ENCODE data around the gene MMD.
"Not testable (repeated sequence)": the region's sequence is repeated elsewhere in the genome, so short reads cannot be mapped to it uniquely, and the experiment has no call there.

The MMD gene, protein sequence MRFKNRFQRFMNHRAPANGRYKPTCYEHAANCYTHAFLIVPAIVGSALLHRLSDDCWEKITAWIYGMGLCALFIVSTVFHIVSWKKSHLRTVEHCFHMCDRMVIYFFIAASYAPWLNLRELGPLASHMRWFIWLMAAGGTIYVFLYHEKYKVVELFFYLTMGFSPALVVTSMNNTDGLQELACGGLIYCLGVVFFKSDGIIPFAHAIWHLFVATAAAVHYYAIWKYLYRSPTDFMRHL

DNA sequence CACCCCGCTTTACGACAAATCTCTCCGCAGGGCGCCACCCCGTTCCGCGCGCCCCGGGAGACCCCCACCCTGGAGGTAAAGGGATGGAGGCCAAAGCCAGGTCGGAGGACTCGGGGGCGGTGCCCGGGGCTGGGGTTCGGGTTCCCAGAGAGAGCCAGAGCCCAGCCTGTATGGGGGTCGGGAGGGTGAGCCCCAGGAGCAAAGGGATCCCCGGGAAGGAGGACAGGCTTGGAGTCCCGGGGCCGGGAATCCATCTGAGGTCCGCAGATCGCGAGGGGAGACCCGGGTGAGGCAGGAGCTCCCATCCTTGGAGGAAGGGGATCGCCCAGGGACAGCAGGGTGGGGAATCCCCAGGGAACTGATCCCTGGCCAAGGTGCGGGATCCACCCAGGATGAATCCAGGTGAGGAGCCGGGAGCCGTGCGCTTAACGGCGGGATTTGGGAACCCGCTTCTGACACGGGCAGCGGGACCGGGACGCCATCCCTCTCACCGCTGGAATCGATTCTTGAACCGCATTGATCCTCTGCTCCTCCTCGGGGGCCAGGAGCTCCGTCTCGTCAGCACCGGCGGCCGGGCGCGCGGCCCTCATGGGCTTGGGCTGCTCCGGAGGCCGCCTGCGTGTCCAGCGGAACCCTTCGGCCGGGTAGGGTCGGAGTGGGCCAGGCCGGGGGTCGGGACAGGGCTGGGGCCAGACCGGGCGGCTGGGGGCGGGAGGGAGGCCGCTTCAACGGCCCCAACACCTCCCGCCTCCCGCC lies at the start of gene MMD:
Gene MMD, minus strand, starts transcription at position 657 of the 756 bp plus-strand sequence. Its CDS starts 140 bp downstream, at position 517.
- no peak for DNase-seq (ENCODE audit: low read depth in 2 of 2)

DNA sequence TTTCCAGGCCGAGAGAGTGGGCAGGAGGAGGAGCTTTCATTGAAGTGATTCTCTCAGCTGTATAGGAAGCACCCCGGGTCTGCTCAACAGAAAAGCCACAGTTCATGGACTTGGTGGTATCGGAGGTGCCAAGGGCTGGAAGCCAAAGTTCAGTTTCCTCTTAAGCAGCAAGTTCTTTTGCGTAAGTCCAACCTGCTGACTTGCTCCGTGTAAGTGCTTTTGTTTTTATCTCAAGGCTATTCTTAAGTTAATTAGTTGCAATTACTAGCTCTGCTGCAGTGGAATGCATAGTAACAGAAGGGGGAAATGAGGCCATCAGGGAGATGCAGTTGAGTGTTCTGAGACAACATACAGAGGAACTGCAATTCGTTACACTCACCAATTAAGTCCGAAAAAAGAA lies 45.0 kb upstream of the MMD start:
- DNase-seq (ENCODE audit: low read depth in 2 of 2): no peak

DNA sequence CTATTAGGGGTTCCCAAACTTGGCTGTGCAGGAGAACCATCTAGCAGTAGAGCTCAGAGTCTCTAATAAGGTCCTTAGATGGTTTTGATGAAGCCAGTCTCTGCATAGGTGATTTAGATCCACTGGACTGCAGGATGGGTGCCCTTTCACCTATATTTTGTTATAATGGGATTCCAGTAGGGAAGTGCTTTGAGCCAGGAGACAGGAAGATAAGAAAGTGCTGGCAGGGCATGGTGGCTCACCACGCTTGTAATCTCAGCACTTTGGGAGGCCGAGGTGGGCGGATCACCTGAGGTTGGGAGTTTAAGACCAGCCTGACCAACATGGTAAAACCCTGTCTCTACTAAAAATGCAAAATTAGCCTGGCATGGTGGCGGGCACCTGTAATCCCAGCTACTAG lies 44.1 kb upstream of the MMD start:
- not testable (repeated sequence) for DNase-seq (ENCODE audit: low read depth in 2 of 2)

DNA sequence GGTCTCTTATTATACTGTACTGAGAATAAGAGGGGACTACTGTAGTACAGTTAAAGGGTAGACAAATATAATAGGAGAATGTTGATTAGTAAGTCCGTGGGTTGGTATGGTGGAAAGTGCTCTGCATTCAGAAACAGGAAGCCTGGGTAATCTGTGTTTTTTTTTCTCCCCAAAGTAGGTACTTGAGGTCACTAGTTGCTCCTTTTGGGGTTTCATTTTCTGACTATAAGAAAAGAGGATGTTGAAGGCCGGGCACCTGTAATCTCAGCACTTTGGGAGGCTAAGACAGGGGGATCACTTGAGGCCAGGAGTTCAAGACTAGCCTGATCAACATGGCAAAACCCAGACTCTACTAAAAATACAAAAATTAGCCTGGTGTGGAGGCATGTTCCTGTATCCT lies 42.0 kb upstream of the MMD start:
- DNase-seq (ENCODE audit: low read depth in 2 of 2): no peak

DNA sequence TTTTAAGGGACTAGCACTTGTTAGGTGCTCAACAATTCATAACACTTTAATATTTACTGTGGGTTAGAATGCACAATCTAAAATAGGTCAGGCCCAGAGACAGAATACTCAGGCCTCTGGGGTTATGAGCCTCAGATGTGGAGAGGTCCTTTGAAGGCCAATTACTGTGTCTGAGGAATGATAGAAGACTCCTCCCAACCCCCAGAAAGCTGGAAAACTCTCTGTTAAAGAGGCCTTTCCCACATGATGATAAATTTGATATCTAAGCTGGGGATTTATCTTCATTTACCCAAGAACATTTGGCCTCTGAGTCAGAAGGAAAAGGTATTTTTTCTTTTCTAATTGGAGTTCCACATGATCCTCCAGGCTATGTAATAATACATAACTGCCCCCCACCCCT lies 41.1 kb upstream of the MMD start:
- no peak for DNase-seq (ENCODE audit: low read depth in 2 of 2)

DNA sequence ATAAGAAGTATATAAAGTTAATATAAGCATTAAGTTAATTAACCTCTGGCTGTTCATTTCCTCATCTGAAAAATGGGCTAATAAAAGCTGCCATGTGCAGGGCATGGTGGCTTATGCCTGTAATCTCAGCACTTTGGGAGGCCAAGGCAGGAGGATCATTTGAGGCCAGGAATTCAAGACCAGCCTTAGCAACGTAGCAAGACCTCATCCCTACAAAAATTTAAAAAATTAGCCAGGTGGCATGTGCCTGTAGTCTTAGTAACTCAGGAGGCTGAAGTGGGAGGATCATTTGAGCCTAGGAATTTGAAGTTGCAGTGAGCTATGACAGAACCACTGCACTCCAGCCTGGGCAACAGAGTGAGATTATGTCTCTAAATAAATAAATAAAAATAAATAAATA lies 40.6 kb upstream of the MMD start:
- no peak for DNase-seq (ENCODE audit: low read depth in 2 of 2)

DNA sequence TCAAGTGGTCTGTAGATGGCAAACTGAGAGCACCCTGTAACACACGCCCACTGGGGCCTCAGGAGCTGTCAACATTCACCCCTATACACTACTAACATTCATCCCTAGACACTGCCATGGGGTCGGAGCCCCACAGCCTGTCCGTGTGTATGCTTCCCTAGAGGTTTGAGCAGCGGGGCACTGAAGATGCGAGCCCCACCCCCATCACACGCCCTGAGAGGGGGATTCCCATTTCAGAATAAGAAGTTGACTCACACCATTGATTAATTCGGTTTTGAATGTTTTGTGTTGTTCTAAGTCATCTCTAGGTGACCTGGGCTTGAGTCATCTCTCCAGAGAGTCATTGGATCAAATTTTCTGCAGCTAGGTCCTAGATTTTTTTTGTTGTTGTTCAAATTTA lies 37.3 kb upstream of the MMD start:
- no peak for DNase-seq (ENCODE audit: low read depth in 2 of 2)

DNA sequence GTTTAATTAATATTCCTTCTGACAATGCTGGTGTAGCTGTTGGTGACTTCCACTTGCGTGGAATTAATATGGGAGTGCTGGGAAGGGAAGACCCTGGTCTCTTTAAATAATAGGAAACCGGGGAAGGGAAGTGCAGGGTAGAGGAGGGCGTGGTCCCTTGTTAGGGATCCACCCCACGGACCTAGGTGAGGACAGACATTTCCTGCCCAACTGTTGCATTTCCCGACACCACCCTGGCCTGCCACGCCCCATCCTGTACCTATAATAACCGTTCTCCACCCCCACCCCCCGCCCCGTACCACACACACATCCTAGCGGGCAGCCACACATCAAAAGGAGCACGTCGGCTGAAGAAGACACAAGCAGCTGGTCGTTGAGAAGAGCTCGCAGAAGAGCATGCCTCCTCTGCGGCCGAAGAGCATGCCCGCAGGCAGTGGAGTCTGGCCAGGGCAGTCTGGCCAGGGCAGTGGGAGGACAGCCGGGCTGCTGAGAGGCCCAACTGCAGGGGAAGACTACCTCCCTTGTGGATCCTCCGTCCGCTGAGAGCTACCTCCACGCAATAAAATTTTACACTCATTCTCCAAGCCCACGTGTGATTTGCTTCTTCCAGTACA lies 36.8 kb upstream of the MMD start:
- no peak for DNase-seq (ENCODE audit: low read depth in 2 of 2)

DNA sequence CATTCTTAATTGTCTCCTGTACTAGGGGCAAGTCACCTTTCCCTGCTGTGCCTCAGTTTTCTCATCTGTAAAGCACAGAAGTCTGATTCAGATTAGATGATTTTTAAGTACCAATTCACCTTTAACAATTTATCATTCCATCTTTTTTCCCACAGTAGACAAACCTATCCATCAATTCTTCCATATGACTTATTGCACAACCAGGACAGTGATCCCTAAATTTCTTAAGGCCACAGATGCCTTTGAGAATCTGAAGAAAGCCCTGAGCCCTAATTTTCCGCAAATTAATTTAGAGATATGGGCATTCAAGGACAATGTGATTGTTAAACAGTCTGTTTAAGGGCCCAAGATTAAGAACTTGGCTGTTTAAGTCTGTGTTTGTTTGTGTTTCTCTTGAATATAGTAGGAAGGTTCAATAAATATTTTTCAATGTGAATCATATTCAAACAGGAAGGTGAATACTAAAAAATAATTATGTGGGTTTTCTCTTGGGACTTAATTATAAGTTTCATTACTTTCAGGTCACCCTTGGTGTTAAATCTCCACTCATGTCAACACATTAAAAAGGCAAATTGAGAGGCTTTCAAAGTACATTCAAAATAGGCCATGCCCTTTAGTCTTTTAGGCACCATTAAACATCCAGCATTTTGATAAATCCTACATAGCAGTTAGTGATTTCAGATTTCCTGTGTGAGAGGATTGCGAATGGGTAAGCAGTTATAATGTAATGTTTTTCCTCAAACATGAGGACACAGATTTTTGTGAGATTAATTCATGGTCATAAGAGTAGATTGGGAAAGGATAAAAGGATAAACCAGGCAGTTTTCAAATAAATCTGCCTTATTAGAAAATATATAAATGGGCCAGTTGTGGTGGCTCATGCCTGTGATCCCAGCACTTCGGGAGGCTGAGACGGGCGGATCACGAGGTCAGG lies 34.9 kb upstream of the MMD start:
- DNase-seq (ENCODE audit: low read depth in 2 of 2): no peak

DNA sequence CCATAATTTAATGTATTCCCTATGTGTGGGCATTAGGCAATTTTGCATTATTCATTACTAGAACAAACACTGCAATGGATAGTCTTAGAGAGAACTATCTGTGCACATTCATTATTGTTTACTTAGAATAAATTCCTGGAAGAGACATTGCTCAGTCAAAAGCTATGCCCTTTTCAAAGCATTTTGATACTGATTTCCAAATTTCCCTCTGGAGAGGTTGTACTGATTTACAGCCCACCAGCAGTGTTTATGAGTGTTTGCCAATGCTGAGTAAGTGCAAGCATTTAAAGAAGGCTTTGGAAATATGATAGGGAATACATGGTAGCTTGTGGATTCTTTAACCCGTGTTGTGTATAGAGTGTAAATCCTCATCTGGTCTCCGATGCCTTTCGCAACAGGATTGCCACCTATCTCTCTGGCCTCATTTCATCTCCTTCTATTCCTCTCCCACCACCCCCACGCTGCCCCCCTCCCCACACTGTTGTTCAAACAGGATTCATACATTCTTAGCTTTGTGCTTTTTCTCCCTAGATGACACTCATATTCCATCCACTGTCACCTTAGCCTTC lies 33.4 kb upstream of the MMD start:
- no peak for DNase-seq (ENCODE audit: low read depth in 2 of 2)

DNA sequence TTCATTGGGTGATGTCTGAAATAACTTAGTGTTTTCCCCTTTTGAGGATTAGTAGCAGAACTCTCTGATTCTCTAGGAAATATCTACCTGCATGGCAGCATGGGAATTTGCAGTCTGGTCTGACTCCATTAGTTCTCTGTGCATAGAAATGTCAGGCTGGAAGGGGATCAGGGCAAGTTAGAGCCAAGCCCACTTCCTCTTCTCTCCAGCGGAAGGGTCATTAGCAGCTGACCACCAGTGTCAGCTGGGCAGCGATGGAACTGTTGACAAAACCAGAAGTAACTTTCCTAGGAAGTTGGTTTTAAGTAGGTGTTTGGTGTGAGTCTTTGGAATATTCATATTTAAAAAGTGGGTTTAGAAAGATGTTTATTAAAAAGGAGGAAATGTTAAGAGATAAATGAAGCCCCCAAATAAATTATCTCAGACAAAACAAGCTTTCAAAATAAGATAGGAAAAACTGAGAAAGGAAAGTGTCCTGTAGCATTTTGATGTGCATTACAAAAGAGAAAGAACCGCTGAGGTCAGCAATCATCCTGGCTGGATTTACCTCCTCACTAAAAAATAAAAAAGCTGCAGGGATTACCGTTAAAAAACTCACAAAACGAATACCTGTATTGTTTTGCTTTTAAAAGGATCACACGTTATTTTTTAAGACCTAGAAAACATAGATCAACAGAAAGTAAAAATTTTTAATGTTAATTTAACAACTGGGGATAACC lies 32.4 kb upstream of the MMD start:
- no peak for DNase-seq (ENCODE audit: low read depth in 2 of 2)

DNA sequence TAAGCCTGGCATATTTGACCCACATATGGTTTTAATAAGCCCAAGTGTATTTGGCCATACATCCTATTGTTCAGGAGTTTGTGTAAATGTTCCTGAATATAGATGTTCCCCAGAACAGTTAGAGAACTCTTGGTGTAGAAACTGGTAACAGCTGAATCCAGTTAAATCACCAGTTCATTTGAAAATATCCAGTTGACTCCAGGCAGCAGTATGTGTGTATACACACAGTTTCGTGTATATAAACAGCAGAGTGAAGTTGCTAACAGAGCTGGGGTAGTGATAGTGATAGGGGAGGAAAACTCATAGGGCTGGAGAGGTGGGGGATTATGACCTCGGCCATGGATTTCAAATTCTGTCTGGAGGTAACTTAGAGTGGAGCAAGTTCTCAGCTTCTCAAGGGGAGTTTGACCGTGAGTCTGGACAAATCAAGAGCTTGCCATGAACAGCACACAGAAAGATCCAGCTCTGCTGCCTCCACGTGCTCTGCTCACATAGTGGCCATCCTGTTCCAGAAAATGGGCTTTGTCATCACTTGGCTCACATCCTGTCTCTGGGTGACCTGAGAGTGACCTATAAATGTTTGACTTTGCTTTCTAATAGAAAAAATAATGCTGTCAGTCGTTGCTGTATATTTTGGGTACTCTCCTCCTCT lies 30.6 kb upstream of the MMD start:
- DNase-seq (ENCODE audit: low read depth in 2 of 2): no peak

DNA sequence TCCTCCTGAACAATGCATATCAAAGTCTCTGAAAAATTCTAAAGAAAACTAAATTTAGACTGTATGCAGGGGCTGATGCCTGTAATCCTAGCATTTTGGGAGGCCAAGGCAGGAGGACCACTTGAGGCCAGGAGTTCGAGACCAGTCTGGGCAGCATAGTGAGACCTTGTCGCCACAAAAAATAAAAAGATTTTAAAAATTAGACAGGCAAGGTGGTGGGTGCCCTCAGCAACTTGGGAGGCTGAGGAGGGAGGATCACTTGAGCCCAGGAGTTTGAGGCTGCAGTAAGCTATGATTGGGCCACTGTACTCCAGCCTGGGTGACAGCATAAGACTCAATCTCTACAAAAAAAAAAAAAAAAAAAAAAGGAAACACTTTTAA lies 30.1 kb upstream of the MMD start:
- DNase-seq (ENCODE audit: low read depth in 2 of 2): no peak

DNA sequence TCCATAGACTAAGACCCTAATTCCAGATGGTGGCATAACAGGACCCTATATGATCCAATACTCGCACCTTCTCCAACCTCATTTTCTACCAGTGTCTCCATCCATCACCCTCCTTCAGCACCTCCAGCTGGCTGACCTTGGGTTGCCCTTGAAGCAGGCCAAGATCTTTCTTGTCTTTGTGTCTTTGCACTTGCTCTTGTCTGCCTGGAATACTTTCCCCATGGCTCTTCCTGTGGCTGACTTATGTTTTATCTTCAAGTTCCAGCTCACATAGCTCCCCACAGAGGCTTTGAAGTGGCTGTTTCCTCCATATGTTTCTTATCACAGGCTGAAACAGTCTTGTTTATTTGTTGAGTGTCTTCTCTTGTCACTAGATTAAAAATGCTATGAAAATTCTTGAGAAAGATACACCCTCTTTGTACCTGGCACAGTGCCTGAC lies 29.6 kb upstream of the MMD start:
- DNase-seq (ENCODE audit: low read depth in 2 of 2): no peak

DNA sequence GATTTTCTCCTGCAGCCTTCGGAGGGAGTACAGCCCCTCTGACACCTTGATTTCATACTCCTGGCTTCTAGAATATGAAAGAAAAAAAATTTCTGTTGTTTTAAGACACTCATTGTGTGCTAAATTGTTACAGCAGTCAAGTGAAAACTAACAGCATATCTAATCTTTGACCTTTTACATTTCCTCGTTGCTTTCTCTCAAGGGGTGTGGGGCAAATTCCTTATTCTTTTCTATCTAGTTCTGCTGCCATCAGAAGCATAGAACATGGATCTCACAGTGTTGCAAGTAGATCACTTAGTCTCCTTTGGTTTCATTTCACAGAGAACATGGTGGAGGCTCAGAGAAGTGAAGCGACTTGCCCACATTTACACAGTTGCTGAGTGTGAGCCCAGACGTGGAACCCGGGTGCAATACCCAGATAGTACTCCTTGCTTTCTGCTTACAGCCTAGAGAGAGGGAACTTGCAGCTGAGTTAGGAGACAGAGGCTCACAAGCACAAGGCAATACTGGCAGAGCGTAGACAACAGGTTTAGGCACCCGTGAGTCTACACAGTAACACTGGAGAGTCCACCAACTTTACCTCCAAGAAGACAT lies 28.7 kb upstream of the MMD start:
- no peak for DNase-seq (ENCODE audit: low read depth in 2 of 2)

DNA sequence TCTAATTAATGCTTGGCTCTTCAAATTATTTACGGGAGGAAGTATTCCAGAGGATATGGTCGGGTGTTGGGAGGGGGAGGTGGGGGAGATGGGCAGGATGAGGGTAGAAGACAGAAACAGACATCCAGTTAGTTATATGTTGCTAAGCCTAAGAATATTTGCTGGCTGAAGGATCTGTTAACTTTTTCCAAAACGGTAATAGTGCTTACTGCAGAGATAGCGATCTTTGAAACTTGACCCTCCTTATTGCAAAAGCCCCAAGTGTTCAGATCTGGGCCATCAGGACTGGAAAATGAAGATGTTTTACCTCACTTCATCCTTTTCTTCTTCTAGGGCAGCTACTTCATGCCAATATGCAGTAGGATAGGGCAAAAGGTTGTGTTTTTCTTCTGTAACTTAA lies 27.0 kb upstream of the MMD start:
- DNase-seq (ENCODE audit: low read depth in 2 of 2): no peak

DNA sequence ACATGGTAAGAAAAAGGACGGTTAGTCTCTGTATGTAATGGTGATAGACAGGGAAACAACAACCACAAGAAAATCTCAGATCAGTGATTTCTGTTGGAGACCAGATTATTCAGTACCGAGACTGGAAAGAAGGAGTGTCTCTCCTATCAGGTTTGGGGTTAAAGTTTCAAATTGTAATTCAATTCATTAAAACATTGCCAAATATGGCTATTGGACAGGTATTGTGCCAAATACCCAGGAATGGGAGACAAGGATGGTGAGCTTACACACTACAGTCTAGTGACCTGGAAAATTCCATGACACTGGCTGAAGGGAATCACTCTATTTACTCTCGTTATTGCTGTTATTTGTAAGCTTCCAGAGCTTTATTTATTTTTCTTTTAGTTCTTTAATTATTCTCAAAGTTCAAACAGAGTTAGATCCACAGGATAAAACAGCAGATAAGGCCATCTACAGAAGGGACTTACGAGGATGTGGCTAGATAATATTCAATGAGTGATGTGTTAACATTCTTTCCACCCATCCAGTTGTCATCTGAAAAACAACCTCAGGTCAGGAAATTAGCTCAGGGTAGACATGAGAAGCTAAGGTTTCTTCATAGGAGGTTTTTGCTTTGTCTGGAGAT lies 25.1 kb upstream of the MMD start:
- DNase-seq (ENCODE audit: low read depth in 2 of 2): no peak

DNA sequence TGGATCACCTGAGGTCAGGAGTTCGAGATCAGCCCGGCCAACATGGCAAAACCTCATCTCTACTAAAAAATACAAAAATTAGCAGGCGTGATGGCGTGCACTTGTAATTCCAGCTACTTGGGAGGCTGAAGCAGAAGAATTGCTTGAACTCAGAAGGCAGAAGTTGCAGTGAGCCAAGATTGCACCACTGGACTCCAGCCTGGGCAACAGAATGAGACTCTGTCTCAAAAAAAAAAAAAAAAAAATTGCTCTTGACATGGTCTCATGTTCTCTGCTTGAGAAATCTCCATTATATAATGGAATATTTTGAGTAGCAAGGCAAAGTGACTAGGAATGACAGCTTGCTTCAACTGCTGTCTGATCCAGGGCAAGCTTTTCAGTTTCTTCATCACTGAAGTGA lies 24.4 kb upstream of the MMD start:
- not testable (repeated sequence) for DNase-seq (ENCODE audit: low read depth in 2 of 2)
